ENCODE measurements around the gene WIPI1.
A peak's percentile ranks its signal among the peaks of the same experiment; 100 is the strongest.
"Not testable (repeated sequence)": the region's sequence is repeated elsewhere in the genome, so short reads cannot be mapped to it uniquely, and the experiment has no call there.

WIPI1 gene

GRCh38 chr17:68457168-68457538 lies at the start of gene WIPI1:
TSS of gene WIPI1 (minus strand) at chr17:68457496. CDS start at chr17:68457421, 75 bp downstream.
- no peak for TF ChIP-seq CTCF (conservative IDR thresholded peaks at IDR 0.05; ENCODE audit: low read depth, low read length)

GRCh38 chr17:68505951-68506350 lies 48.7 kb upstream of the WIPI1 start:
- no peak overlapping the region for H3K4me3 ChIP-seq (ENCODE audit: low read length)
- DNase-seq (ENCODE audit: low read depth), result no peak
- TF ChIP-seq CTCF (conservative IDR thresholded peaks at IDR 0.05; ENCODE audit: low read depth, low read length), result no peak

More at GRCh38 chr17:68457168-68457538, at the start of gene WIPI1:
- peak within 1 kb of the TSS; percentile 82 for H3K4me3 ChIP-seq (ENCODE audit: low read length)
- DNase-seq (ENCODE audit: low read depth), result no peak

- DNase-seq (ENCODE audit: low read depth), result no peak
- no peak overlapping the region for H3K4me3 ChIP-seq (ENCODE audit: low read length)
- TF ChIP-seq CTCF (conservative IDR thresholded peaks at IDR 0.05; ENCODE audit: low read depth, low read length), result no peak
These were observed 43.8 kb upstream of the WIPI1 start for GRCh38 chr17:68501074-68501473.

- TF ChIP-seq CTCF (conservative IDR thresholded peaks at IDR 0.05; ENCODE audit: low read depth, low read length), result no peak
- no peak overlapping the region for H3K4me3 ChIP-seq (ENCODE audit: low read length)
- no peak for DNase-seq (ENCODE audit: low read depth)
These were observed 42.3 kb upstream of the WIPI1 start for GRCh38 chr17:68499587-68499986.

GRCh38 chr17:68498479-68499326 lies 41.4 kb upstream of the WIPI1 start:
- DNase-seq (ENCODE audit: low read depth), result no peak
- no peak for TF ChIP-seq CTCF (conservative IDR thresholded peaks at IDR 0.05; ENCODE audit: low read depth, low read length)
- H3K4me3 ChIP-seq (ENCODE audit: low read length), result no peak overlapping the region

- DNase-seq (ENCODE audit: low read depth), result no peak
- no peak for TF ChIP-seq CTCF (conservative IDR thresholded peaks at IDR 0.05; ENCODE audit: low read depth, low read length)
- no peak overlapping the region for H3K4me3 ChIP-seq (ENCODE audit: low read length)
These were observed 40.6 kb upstream of the WIPI1 start for GRCh38 chr17:68497885-68498319.

GRCh38 chr17:68495081-68495480 lies 37.8 kb upstream of the WIPI1 start:
- no peak overlapping the region for H3K4me3 ChIP-seq (ENCODE audit: low read length)
- DNase-seq (ENCODE audit: low read depth), result no peak
- no peak for TF ChIP-seq CTCF (conservative IDR thresholded peaks at IDR 0.05; ENCODE audit: low read depth, low read length)

- DNase-seq (ENCODE audit: low read depth); H3K4me3 ChIP-seq (ENCODE audit: low read length): not testable (repeated sequence)
These were observed 35.2 kb upstream of the WIPI1 start for GRCh38 chr17:68492394-68493054.

Data from retinal pigment epithelial cell (primary cell).